OCI-LY7 (cell line): Measurements from ENCODE around the gene ZNF451. TPM values are rescaled to one million over a fixed set of nuclear protein-coding genes. Genes with fewer than 3 reads are reported as not detected.

Experiments used
- BruUV-seq: library from RNA; stranded (reverse); fragments of 400-500 nt; replicated peaks from 2 replicates; lab custom pipeline; 2021; lab: Mats Ljungman, UMichigan
- CTCF ChIA-PET: fragments of 300-600 bp; sonication (Branson Sonifier 250); formaldehyde crosslinking; loops from one replicate; lab custom pipeline; 2022; ENCODE audit warnings: antibody characterized with exemption; ENCODE audit not compliant: unreplicated experiment; lab: Charles Lee
- POLR2A ChIA-PET: fragments of 300-600 bp; sonication (Branson Sonifier 250); formaldehyde crosslinking; loops from one replicate; lab custom pipeline; 2022; ENCODE audit warnings: antibody characterized with exemption; lab: Charles Lee
- DNase-seq: peaks from one replicate; pipeline ENCODE4 v3.0.0-alpha.2; 2015; ENCODE audit warnings: low spot score
- H2AFZ ChIP-seq: fragments of 200-600 bp; sonication (generic), shearing (Covaris generic); 2 replicates; pipeline ENCODE4 v1.6.1; 2014; ENCODE audit warnings: mild to moderate bottlenecking, antibody characterized with exemption, low read length, moderate library complexity
- H3K27ac ChIP-seq: fragments of 200-600 bp; sonication (generic); 2 replicates; pipeline ENCODE4 v1.5.1; 2014; ENCODE audit warnings: mixed run types, low read depth, mild to moderate bottlenecking, moderate library complexity, low read length, inconsistent platforms; ENCODE audit not compliant: poor library complexity, severe bottlenecking
- H3K36me3 ChIP-seq: fragments of 200-600 bp; sonication (generic); 2 replicates; pipeline ENCODE4 v1.6.1; 2014; ENCODE audit warnings: mild to moderate bottlenecking, antibody characterized with exemption, low read length, moderate library complexity, mixed read lengths; ENCODE audit not compliant: insufficient read depth
- H3K4me1 ChIP-seq: fragments of 200-600 bp; sonication (generic); 2 replicates; pipeline ENCODE4 v1.5.1; 2014; ENCODE audit warnings: mild to moderate bottlenecking, low read length; ENCODE audit not compliant: insufficient read depth, poor library complexity, severe bottlenecking
- H3K4me2 ChIP-seq: fragments of 200-600 bp; sonication (generic); 2 replicates; pipeline ENCODE4 v1.6.1; 2014; ENCODE audit warnings: mild to moderate bottlenecking, low read length
- H3K4me3 ChIP-seq: fragments of 200-600 bp; sonication (generic); 2 replicates; pipeline ENCODE4 v1.5.1; 2014; ENCODE audit warnings: mild to moderate bottlenecking, low read depth, low read length; ENCODE audit not compliant: poor library complexity, severe bottlenecking
- H3K79me2 ChIP-seq: fragments of 200-600 bp; sonication (generic); 2 replicates; pipeline ENCODE4 v1.6.1; 2016; ENCODE audit warnings: low read depth, mild to moderate bottlenecking, low read length, moderate library complexity, mixed read lengths; ENCODE audit not compliant: insufficient read depth
- H3K9me2 ChIP-seq: fragments of 200-600 bp; sonication (generic); 2 replicates; pipeline ENCODE4 v1.6.1; 2016; ENCODE audit warnings: mild to moderate bottlenecking, low read length, mixed read lengths; ENCODE audit not compliant: insufficient read depth
- H3K9me3 ChIP-seq: fragments of 200-600 bp; sonication (generic); 2 replicates; pipeline ENCODE4 v1.6.1; 2014; ENCODE audit warnings: mild to moderate bottlenecking, mixed run types, low read length, mixed read lengths
- H4K20me1 ChIP-seq: fragments of 200-600 bp; sonication (generic); 2 replicates; pipeline ENCODE4 v1.6.1; 2014; ENCODE audit warnings: mild to moderate bottlenecking, antibody characterized with exemption, low read length, moderate library complexity, mixed read lengths; ENCODE audit not compliant: insufficient read depth
- EZH2phosphoT487 ChIP-seq: fragments of 200-600 bp; sonication (generic); IDR thresholded peaks from 2 replicates; pipeline ENCODE4 v1.6.1; 2018; ENCODE audit warnings: low read depth, borderline replicate concordance, mild to moderate bottlenecking, mixed run types, antibody characterized with exemption, low read length, moderate library complexity, mixed read lengths
- intact Hi-C: fragments of 100-400 bp; cut with micrococcal nuclease; formaldehyde crosslinking; loops from one replicate; pipeline ENCODE4 v1.10.0; 2022; ENCODE audit not compliant: unreplicated experiment
- total RNA-seq, 2 experiments: library from RNA; depleted of rRNA in 1 of 2; stranded (reverse); fragments of >200 nt in 1 of 2; shearing (Covaris generic) in 1 of 2; gene quantifications; 2 replicates each; pipeline ENCODE4 v1.2.3, GENCODE V29; 2014 to 2022
- TF ChIP-seq, protein P1 (sequence below): fragments of 200-600 bp; sonication (generic); conservative IDR thresholded peaks from 2 replicates; pipeline ENCODE4 v1.5.1; 2014; ENCODE audit warnings: mild to moderate bottlenecking, antibody characterized with exemption, low read length, moderate library complexity, mixed read lengths

ZNF451 gene
- total RNA-seq, 2 experiments from 2014 or later, result 50.0 to 66.7 TPM

DNA sequence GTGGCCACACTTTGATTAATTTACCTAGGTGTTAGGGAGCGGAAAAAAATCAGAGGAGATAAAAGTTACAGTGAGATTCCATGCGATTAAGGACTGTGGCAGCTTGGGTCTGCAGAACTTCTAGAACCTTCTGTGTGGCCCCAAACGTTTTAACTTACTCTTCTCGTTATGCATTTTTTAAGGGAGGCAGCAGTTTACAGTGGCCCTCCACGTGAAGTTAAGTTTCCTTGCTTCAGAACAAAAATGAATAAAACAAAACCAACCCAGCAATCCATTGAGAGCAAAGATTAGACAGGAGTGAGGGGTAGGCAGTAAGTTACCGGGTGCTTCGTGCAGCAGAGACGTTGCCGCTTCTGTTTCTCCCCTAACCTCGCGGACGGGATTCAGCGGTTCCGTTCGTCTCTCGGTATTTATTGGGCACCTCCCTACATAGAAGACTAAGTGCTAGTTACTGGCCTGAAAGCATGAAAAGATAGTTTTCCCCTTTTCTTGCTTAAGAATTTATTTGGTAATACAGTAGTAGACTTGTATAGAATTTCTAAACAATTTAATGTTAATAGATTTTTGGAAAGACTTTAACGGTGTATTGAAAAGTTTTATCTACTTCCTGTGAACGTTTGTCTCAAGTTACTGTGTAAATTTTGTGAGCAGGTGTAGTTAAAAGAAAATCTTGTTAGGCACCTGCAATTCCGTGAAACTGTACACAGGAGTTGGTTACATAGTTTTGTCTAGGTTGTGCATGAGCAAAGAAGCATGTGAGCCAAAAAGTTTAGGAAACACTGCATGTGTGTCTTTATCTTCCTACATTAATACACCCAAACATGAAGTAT is 83.3 kb downstream of the ZNF451 start:
- peaks cover 56% of the 10 kb centered on the region for H3K79me2 ChIP-seq
- peak overlapping the region; percentile 85 for H3K4me2 ChIP-seq
- intact Hi-C loops, result loop anchor here (5.0 kb wide), 1 partner anchor 66 kb away; no protein-coding TSS in a partner anchor
- no peaks in the 10 kb centered on the region for H3K9me3 ChIP-seq
- no peaks in the 10 kb centered on the region for H3K9me2 ChIP-seq
- H2AFZ ChIP-seq, result peak overlapping the region; percentile 93; the same call in 1 of the 2 replicates
- no TSS peak for BruUV-seq
- peak overlapping the region; percentile 88 for H3K4me3 ChIP-seq
- peak overlapping the region; percentile 82 for H3K27ac ChIP-seq
- H3K36me3 ChIP-seq, result peaks cover 26% of the 10 kb centered on the region; the same call in 1 of the 2 replicates
- DNase-seq, result peak; percentile 62
- peaks cover 14% of the 10 kb centered on the region for H4K20me1 ChIP-seq
- H3K4me1 ChIP-seq, result peaks cover 20% of the 10 kb centered on the region
- POLR2A ChIA-PET, result interaction anchor here (0.6 to 2.4 kb wide), 6 partner anchors 11 to 127 kb away, joined by 3 to 11 read pairs (median 4); partner anchors contain the start of genes KIAA1586 and RAB23
- TF ChIP-seq EZH2phosphoT487, result no peak
- TF ChIP-seq, protein P1, sequence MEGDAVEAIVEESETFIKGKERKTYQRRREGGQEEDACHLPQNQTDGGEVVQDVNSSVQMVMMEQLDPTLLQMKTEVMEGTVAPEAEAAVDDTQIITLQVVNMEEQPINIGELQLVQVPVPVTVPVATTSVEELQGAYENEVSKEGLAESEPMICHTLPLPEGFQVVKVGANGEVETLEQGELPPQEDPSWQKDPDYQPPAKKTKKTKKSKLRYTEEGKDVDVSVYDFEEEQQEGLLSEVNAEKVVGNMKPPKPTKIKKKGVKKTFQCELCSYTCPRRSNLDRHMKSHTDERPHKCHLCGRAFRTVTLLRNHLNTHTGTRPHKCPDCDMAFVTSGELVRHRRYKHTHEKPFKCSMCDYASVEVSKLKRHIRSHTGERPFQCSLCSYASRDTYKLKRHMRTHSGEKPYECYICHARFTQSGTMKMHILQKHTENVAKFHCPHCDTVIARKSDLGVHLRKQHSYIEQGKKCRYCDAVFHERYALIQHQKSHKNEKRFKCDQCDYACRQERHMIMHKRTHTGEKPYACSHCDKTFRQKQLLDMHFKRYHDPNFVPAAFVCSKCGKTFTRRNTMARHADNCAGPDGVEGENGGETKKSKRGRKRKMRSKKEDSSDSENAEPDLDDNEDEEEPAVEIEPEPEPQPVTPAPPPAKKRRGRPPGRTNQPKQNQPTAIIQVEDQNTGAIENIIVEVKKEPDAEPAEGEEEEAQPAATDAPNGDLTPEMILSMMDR, result no peak
- CTCF ChIA-PET, result interaction anchor here (0.6 kb wide), 1 partner anchor 218 kb away, joined by 3 read pairs; the partner anchor contains the start of gene BEND6

DNA sequence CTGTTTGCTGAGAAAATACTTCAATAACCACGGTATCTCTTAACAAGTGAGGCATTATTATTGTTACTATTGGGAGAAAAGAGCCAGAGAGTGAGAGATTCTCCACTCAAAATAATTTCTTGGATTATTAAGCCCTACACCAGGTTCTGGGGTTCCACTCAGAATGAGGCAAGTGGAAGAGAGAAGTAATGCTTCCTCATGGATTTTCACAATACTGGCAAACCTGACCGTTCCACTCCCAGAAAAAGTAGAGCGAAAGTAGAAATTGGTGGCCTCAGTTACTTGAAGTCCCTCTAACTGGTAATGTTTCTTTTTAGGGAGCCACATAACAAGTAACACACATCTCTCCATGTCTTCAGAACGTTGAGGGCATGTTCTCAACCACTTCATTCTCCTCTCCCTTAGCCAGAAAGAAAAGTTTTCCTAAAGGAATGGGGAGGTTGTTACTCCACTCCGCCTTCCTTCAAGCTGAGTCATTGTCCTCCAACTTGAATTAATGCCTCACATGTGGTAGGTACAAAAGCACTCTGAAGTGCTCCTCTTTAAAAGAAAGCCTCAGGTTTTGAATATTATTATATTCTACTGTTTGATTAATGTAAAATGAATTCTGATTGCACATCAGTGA is 84.0 kb downstream of the ZNF451 start:
- TF ChIP-seq, protein P1, result no peak
- TF ChIP-seq EZH2phosphoT487, result no peak
- ChIA-PET CTCF (no interaction called here), POLR2A (interaction anchor here (1.0 kb wide), 1 partner anchor 18 kb away, joined by 3 read pairs; no protein-coding TSS in a partner anchor)
- Histone ChIP-seq H3K79me2 (peaks cover 64% of the 10 kb centered on the region), H3K4me2 (peak overlapping the region; percentile 85), H3K36me3 (peaks cover 29% of the 10 kb centered on the region; the same call in 1 of the 2 replicates), H3K4me3 (peak overlapping the region; percentile 88), H3K4me1 (peaks cover 20% of the 10 kb centered on the region), H3K9me3 (no peaks in the 10 kb centered on the region), H3K9me2 (no peaks in the 10 kb centered on the region), H2AFZ (peak overlapping the region; percentile 93; the same call in 1 of the 2 replicates), H4K20me1 (peaks cover 17% of the 10 kb centered on the region), H3K27ac (peak overlapping the region; percentile 82)
- BruUV-seq, result TSS peak; percentile 54
- intact Hi-C loops, result loop anchor here (5.0 kb wide), 1 partner anchor 67 kb away; no protein-coding TSS in a partner anchor
- DNase-seq, result no peak
